ENCODE data around the gene ZYG11A. TPM values are rescaled to one million over a fixed set of nuclear protein-coding genes. Genes with fewer than 3 reads are reported as not detected.

ZYG11A gene
- total RNA-seq, 2 experiments from 2014 or later, result 0.13 to 0.16 TPM

- Mint-ChIP-seq H3K4me1 (ENCODE audit: low read depth) (peaks cover 2% of the 10 kb centered on the region), H3K36me3 (ENCODE audit: low read depth) (peaks cover 2% of the 10 kb centered on the region), H3K27ac (no peak overlapping the region), H3K27me3 (no peaks in the 10 kb centered on the region), H3K9me3 (no peaks in the 10 kb centered on the region), H3K4me3 (no peak overlapping the region)
- intact Hi-C loops (cut with micrococcal nuclease), result no loop called here
- CTCF ChIA-PET, result interaction anchor here (1.1 kb wide), 1 partner anchor 21 kb away, joined by 3 read pairs; the partner anchor contains the start of gene ECHDC2
- POLR2A ChIA-PET, result interaction anchor here (0.7 kb wide), 1 partner anchor 281 kb away, joined by 3 read pairs; no protein-coding TSS in a partner anchor
- no peak for TF ChIP-seq CTCF (IDR thresholded peaks at IDR 0.05)
- ATAC-seq (no peak), DNase-seq (no peak)
These were observed 57.8 kb downstream of the ZYG11A start for GRCh38 chr1:52900402-52900801.

GRCh38 chr1:52901384-52901783, 58.8 kb downstream of the ZYG11A start:
- no peaks in the 10 kb centered on the region for H3K27me3 Mint-ChIP-seq
- H3K36me3 Mint-ChIP-seq (ENCODE audit: low read depth), result peaks cover under 1% of the 10 kb centered on the region
- H3K4me1 Mint-ChIP-seq (ENCODE audit: low read depth), result peaks cover 2% of the 10 kb centered on the region
- no peak overlapping the region for H3K27ac Mint-ChIP-seq
- POLR2A ChIA-PET, result interaction anchor here (0.9 kb wide), 1 partner anchor 13 kb away, joined by 4 read pairs; no protein-coding TSS in a partner anchor
- H3K9me3 Mint-ChIP-seq, result no peaks in the 10 kb centered on the region
- CTCF ChIA-PET, result interaction anchor here (0.7 kb wide), 1 partner anchor 30 kb away, joined by 4 read pairs; no protein-coding TSS in a partner anchor
- no peak for DNase-seq
- TF ChIP-seq CTCF (IDR thresholded peaks at IDR 0.05), result no peak
- ATAC-seq, result no peak
- no peak overlapping the region for H3K4me3 Mint-ChIP-seq
- intact Hi-C loops (cut with micrococcal nuclease), result no loop called here

GRCh38 chr1:52904208-52904926, 61.8 kb downstream of the ZYG11A start:
- peaks cover 2% of the 10 kb centered on the region for H3K4me1 Mint-ChIP-seq (ENCODE audit: low read depth)
- H3K27ac Mint-ChIP-seq, result no peak overlapping the region
- H3K27me3 Mint-ChIP-seq, result no peaks in the 10 kb centered on the region
- H3K36me3 Mint-ChIP-seq (ENCODE audit: low read depth), result no peaks in the 10 kb centered on the region
- no peak for TF ChIP-seq CTCF (IDR thresholded peaks at IDR 0.05)
- CTCF ChIA-PET, result interaction anchor here (0.9 to 2.5 kb wide), 2 partner anchors 18 to 276 kb away, joined by 4 to 17 read pairs; partner anchors contain the start of gene ECHDC2
- H3K4me3 Mint-ChIP-seq, result no peak overlapping the region
- H3K9me3 Mint-ChIP-seq, result no peaks in the 10 kb centered on the region
- ATAC-seq (no peak), DNase-seq (no peak)
- intact Hi-C loops (cut with micrococcal nuclease), result no loop called here
- POLR2A ChIA-PET, result interaction anchor here (1.0 kb wide), 1 partner anchor 61 kb away, joined by 3 read pairs; no protein-coding TSS in a partner anchor

- Mint-ChIP-seq H3K27ac (no peak overlapping the region), H3K9me3 (no peaks in the 10 kb centered on the region), H3K27me3 (no peaks in the 10 kb centered on the region), H3K4me1 (ENCODE audit: low read depth) (peaks cover 2% of the 10 kb centered on the region), H3K36me3 (ENCODE audit: low read depth) (peaks cover 2% of the 10 kb centered on the region), H3K4me3 (no peak overlapping the region)
- intact Hi-C loops (cut with micrococcal nuclease), result loop anchor here (5.0 kb wide), 1 partner anchor 277 kb away; no protein-coding TSS in a partner anchor
- ATAC-seq, result peak; percentile 96
- DNase-seq, result peak; percentile 67
- ChIA-PET POLR2A (interaction anchor here (1.0 to 1.7 kb wide), 2 partner anchors 17 to 62 kb away, joined by 3 to 6 read pairs; partner anchors contain the start of gene ECHDC2), CTCF (interaction anchor here (0.6 to 2.5 kb wide), 6 partner anchors 17 to 281 kb away, joined by 3 to 17 read pairs (median 3); partner anchors contain the start of gene ECHDC2)
- peak; percentile 57 for TF ChIP-seq CTCF (IDR thresholded peaks at IDR 0.05)
These were observed 62.6 kb downstream of the ZYG11A start for GRCh38 chr1:52904927-52905698.
